HepG2 (cell line): ENCODE results near the gene XK. TPM values are rescaled to one million over a fixed set of nuclear protein-coding genes. Genes with fewer than 3 reads are reported as not detected.

Experiments used
- ATAC-seq: fragments of 200-7000 bp; cut with Tn5 transposase; 3 replicates; pipeline ENCODE4 v1.9.1; 2020; ENCODE audit warnings: mild to moderate bottlenecking, moderate library complexity
- BruUV-seq: library from RNA; stranded (reverse); fragments of 400-500 nt; replicated peaks from 2 replicates; lab custom pipeline; 2021; lab: Mats Ljungman, UMichigan
- CTCF ChIA-PET: fragments of 300-600 bp; formaldehyde crosslinking; extraction: SDS; loops from one replicate; lab custom pipeline; 2021; ENCODE audit warnings: low total read pairs, inconsistent platforms, low intra/inter-chr PET ratio; lab: Yijun Ruan, JAX
- POLR2A ChIA-PET: fragments of 350-600 bp; sonication (Branson Sonifier 250); formaldehyde crosslinking; loops from one replicate; lab custom pipeline; 2020; ENCODE audit warnings: antibody characterized with exemption, inconsistent platforms; lab: Yijun Ruan, JAX
- DNase-seq: peaks from one replicate; pipeline ENCODE4 v3.0.0-alpha.2; 2015; ENCODE audit warnings: low spot score
- FAIRE-seq: peaks from 3 replicates; lab custom pipeline; 2011; peaks lifted over from hg19 to GRCh38; lab: Jason Lieb, UNC
- H2AFZ ChIP-seq: one replicate; pipeline ENCODE4 v1.6.1; 2011; ENCODE audit warnings: low read length, inconsistent platforms
- H3K27ac ChIP-seq: fragments of 300-600 bp; 3 replicates; pipeline ENCODE4 v1.8.0; 2011; ENCODE audit warnings: mixed run types, mild to moderate bottlenecking, mixed read lengths, low read length, inconsistent platforms; ENCODE audit not compliant: insufficient read depth; ENCODE audit errors: extremely low read length
- H3K27me3 ChIP-seq, 2 experiments: fragments of 200-600 bp in 1 of 2; 2 replicates in 1 of 2; 3 replicates in 1 of 2; pipeline versions ENCODE4 v1.6.0 to v1.8.0; 2011; ENCODE audit warnings: low read length in 2 of 2, mild to moderate bottlenecking in 2 of 2, moderate library complexity in 2 of 2, inconsistent platforms in 1 of 2; ENCODE audit not compliant: insufficient read depth in 2 of 2, control insufficient read depth in 1 of 2
- H3K36me3 ChIP-seq, 2 experiments: fragments of 200-600 bp in 1 of 2; replicated peaks in 1 of 2; 2 replicates in 1 of 2; 3 replicates in 1 of 2; pipeline versions ENCODE4 v1.5.1 to v1.8.0; 2011; ENCODE audit warnings: low read length in 2 of 2, inconsistent platforms in 1 of 2; ENCODE audit not compliant: insufficient read depth in 2 of 2, control insufficient read depth in 1 of 2
- H3K4me1 ChIP-seq: 2 replicates; pipeline ENCODE4 v1.5.1; 2012; ENCODE audit warnings: low read length, inconsistent platforms; ENCODE audit not compliant: insufficient read depth
- H3K4me2 ChIP-seq: 2 replicates; pipeline ENCODE4 v1.6.0; 2011; ENCODE audit warnings: low read depth, low read length, inconsistent platforms
- H3K4me3 ChIP-seq, 3 experiments: fragments of 200-600 bp in 1 of 3; sonication (generic), shearing (Covaris generic) in 1 of 3; replicated peaks in 1 of 3; 2 replicates each; pipeline ENCODE4 v1.5.1; 2011 to 2016; ENCODE audit warnings: low read length in 3 of 3, inconsistent platforms in 2 of 3, low read depth in 2 of 3, mild to moderate bottlenecking in 2 of 3, control low read depth in 1 of 3, mixed read lengths in 1 of 3; ENCODE audit not compliant: insufficient read depth in 1 of 3
- H3K79me2 ChIP-seq: one replicate; pipeline ENCODE4 v1.6.1; 2011; ENCODE audit warnings: low read length, inconsistent platforms; ENCODE audit not compliant: insufficient read depth
- H3K9ac ChIP-seq: 2 replicates; pipeline ENCODE4 v1.6.0; 2011; ENCODE audit warnings: mild to moderate bottlenecking, low read depth, low read length, inconsistent platforms; ENCODE audit not compliant: insufficient read depth
- H3K9me3 ChIP-seq: 2 replicates; pipeline ENCODE4 v1.5.1; 2012; ENCODE audit warnings: mild to moderate bottlenecking, low read length
- H4K20me1 ChIP-seq: 2 replicates; pipeline ENCODE4 v1.6.0; 2011; ENCODE audit warnings: inconsistent platforms, mild to moderate bottlenecking, low read length, moderate library complexity; ENCODE audit not compliant: insufficient read depth
- BRF2 ChIP-seq: sonication (generic); formaldehyde crosslinking; IDR thresholded peaks from 2 replicates; pipeline ENCODE4 v1.8.1; 2022; ENCODE audit warnings: mild to moderate bottlenecking, missing genetic modification reagents
- FIP1L1 ChIP-seq: fragments of 200-400 bp; formaldehyde crosslinking; IDR thresholded peaks from 2 replicates; pipeline ENCODE4 v1.6.1; 2018; ENCODE audit warnings: low read depth, mild to moderate bottlenecking, low read length, moderate library complexity, borderline replicate concordance; ENCODE audit not compliant: insufficient read depth
- GLMP ChIP-seq: sonication (generic); formaldehyde crosslinking; IDR thresholded peaks from 2 replicates; pipeline ENCODE4 v1.9.0; 2021; ENCODE audit warnings: missing genetic modification reagents, mild to moderate bottlenecking, borderline replicate concordance
- HES4 ChIP-seq: sonication (generic); formaldehyde crosslinking; IDR thresholded peaks from 2 replicates; pipeline ENCODE4 v1.9.0; 2021; ENCODE audit warnings: mild to moderate bottlenecking, missing genetic modification reagents, borderline replicate concordance
- IRF2 ChIP-seq: IDR thresholded peaks from 2 replicates; pipeline ENCODE4 v1.6.1; 2018; ENCODE audit warnings: missing genetic modification reagents, missing compliant biosample characterization
- KLF6 ChIP-seq: IDR thresholded peaks from 2 replicates; pipeline ENCODE4 v1.8.0; 2016; ENCODE audit warnings: missing biosample characterization, missing genetic modification reagents
- MTF1 ChIP-seq: sonication (generic); formaldehyde crosslinking; IDR thresholded peaks from 2 replicates; pipeline ENCODE4 v1.5.0; 2020; ENCODE audit warnings: missing genetic modification reagents
- PHB2 ChIP-seq: fragments of 450-650 bp; IDR thresholded peaks from 2 replicates; pipeline ENCODE4 v1.6.1; 2018; ENCODE audit not compliant: partially characterized antibody
- RCOR2 ChIP-seq: IDR thresholded peaks from 2 replicates; pipeline ENCODE4 v1.6.1; 2016; ENCODE audit warnings: missing biosample characterization, missing genetic modification reagents
- SCMH1 ChIP-seq: sonication (generic); formaldehyde crosslinking; IDR thresholded peaks from 2 replicates; pipeline ENCODE4 v1.9.0; 2021; ENCODE audit warnings: missing genetic modification reagents, mild to moderate bottlenecking, borderline replicate concordance
- SMAD1 ChIP-seq: sonication (generic); formaldehyde crosslinking; IDR thresholded peaks from 2 replicates; pipeline ENCODE4 v1.4.0; 2020; ENCODE audit warnings: missing genetic modification reagents, low read depth, mild to moderate bottlenecking, borderline replicate concordance
- SNAI1 ChIP-seq: sonication (generic); formaldehyde crosslinking; IDR thresholded peaks from 2 replicates; pipeline ENCODE4 v1.5.0; 2020; ENCODE audit warnings: mild to moderate bottlenecking, missing genetic modification reagents, borderline replicate concordance
- SOX6 ChIP-seq, 2 experiments: fragments of 450-650 bp in 1 of 2; sonication (generic) in 1 of 2; formaldehyde crosslinking in 1 of 2; IDR thresholded peaks; 2 replicates each; pipeline versions ENCODE4 v1.4.0 to v1.6.1; 2017 to 2020; ENCODE audit warnings: antibody characterized with exemption in 1 of 2, mild to moderate bottlenecking in 1 of 2, missing genetic modification reagents in 1 of 2
- TARDBP ChIP-seq: sonication (generic); formaldehyde crosslinking; IDR thresholded peaks from 2 replicates; pipeline ENCODE4 v1.8.0; 2022; ENCODE audit warnings: mild to moderate bottlenecking, missing genetic modification reagents
- ZBTB26 ChIP-seq: IDR thresholded peaks from 2 replicates; pipeline ENCODE4 v1.6.1; 2016; ENCODE audit warnings: missing compliant biosample characterization, missing genetic modification reagents, borderline replicate concordance
- ZNF18 ChIP-seq: sonication (generic); formaldehyde crosslinking; IDR thresholded peaks from 2 replicates; pipeline ENCODE4 v1.8.0; 2022; ENCODE audit warnings: mild to moderate bottlenecking, missing genetic modification reagents; ENCODE audit not compliant: insufficient replicate concordance
- ZNF672 ChIP-seq: sonication (generic); formaldehyde crosslinking; IDR thresholded peaks from 2 replicates; pipeline ENCODE4 v1.8.1; 2022; ENCODE audit warnings: missing genetic modification reagents
- ZNF7 ChIP-seq: IDR thresholded peaks from 2 replicates; pipeline ENCODE4 v1.6.1; 2016; ENCODE audit warnings: missing biosample characterization, missing genetic modification reagents
- ZNF724P ChIP-seq: sonication (generic); formaldehyde crosslinking; IDR thresholded peaks from 2 replicates; pipeline ENCODE4 v1.8.0; 2022; ENCODE audit warnings: missing genetic modification reagents, borderline replicate concordance
- WGBS: methylation state at CpG from one replicate; pipeline ENCODE4 v1.1.6; 2017; ENCODE audit warnings: low lambda C conversion rate; 5-methylcytosine and 5-hydroxymethylcytosine counted together
- in situ Hi-C: cut with HindIII; loops from 2 replicates; pipeline ENCODE4 v1.10.0; 2017; ENCODE audit warnings: low pct_unique_long_range_greater_than_20kb; ENCODE audit not compliant: extremely low pct_ligation_motif_present
- intact Hi-C: fragments of 100-400 bp; cut with micrococcal nuclease; formaldehyde crosslinking; loops from one replicate; pipeline ENCODE4 v1.10.0; 2022; ENCODE audit not compliant: unreplicated experiment
- polyA plus RNA-seq, 8 experiments: library from polyadenylated mRNA; depleted of rRNA in 3 of 8; stranded (reverse) in 7 of 8; unstranded in 1 of 8; fragments of >200 nt; fragmentation: Illumina TruSeq in 4 of 8; extraction: Trizol in 4 of 8; gene quantifications; 2 replicates each; pipeline versions ENCODE4 v1.2.1 to v1.2.3, GENCODE V29; 2011 to 2016; ENCODE audit warnings: low read depth in 4 of 8, missing spikeins in 1 of 8, mixed read lengths in 1 of 8; ENCODE audit not compliant: insufficient read depth in 1 of 8
- total RNA-seq, 5 experiments: library from RNA; depleted of rRNA; stranded (reverse); fragments of >200 nt; fragmentation: Illumina TruSeq; extraction: Trizol; gene quantifications; 2 replicates each; pipeline ENCODE4 v1.2.3, GENCODE V29; 2016; ENCODE audit warnings: low read depth in 1 of 5

Gene XK
- total and polyA plus RNA-seq, 2 of the 13 experiments (the other 11 are each of a cell fraction or from before 2014, with no cell fraction given) = not detected

GRCh38 chrX:37679888-37680287 lies 5.7 kb upstream of the XK start:
- Histone ChIP-seq H3K4me3 (no peak overlapping the region), H2AFZ (no peak overlapping the region), H3K4me2 (no peak overlapping the region), H3K27me3 (no peaks in the 10 kb centered on the region), H4K20me1 (no peaks in the 10 kb centered on the region), H3K9ac (no peak overlapping the region), H3K9me3 (no peaks in the 10 kb centered on the region), H3K36me3 (no peaks in the 10 kb centered on the region), H3K27ac (no peak overlapping the region), H3K4me1 (no peaks in the 10 kb centered on the region), H3K79me2 (no peaks in the 10 kb centered on the region)
- intact Hi-C loops = no loop called here
- no peak for FAIRE-seq
- DNase-seq = no peak
- ChIA-PET POLR2A (no interaction called here), CTCF (no interaction called here)
- in situ Hi-C loops = no loop called here
- WGBS = 6% methylated on average over 1 of the region's 1 CpG
- BruUV-seq = no TSS peak
- no peak for ATAC-seq
- TF ChIP-seq ZNF7 = no peak
- TF ChIP-seq PHB2 = no peak
- no peak for TF ChIP-seq TARDBP
- no peak for TF ChIP-seq BRF2 (CRISPR knock-in tag)
- no peak for TF ChIP-seq GLMP (CRISPR knock-in tag)
- TF ChIP-seq SNAI1 (CRISPR knock-in tag) = no peak
- TF ChIP-seq RCOR2 (CRISPR knock-in tag) = no peak
- no peak for TF ChIP-seq ZNF18 (CRISPR knock-in tag)
- no peak for TF ChIP-seq ZNF724P (CRISPR knock-in tag)
- TF ChIP-seq SCMH1 (CRISPR knock-in tag) = no peak
- TF ChIP-seq HES4 (CRISPR knock-in tag) = no peak
- TF ChIP-seq ZNF672 = no peak
- TF ChIP-seq SMAD1 = no peak
- TF ChIP-seq IRF2 (CRISPR knock-in tag) = no peak
- no peak for TF ChIP-seq KLF6 (CRISPR knock-in tag)
- no peak for TF ChIP-seq SOX6 (IDR thresholded peaks at IDR 0.05)
- no peak for TF ChIP-seq SOX6 (CRISPR knock-in tag; IDR thresholded peaks at IDR 0.05)
- no peak for TF ChIP-seq MTF1 (CRISPR knock-in tag)
- TF ChIP-seq FIP1L1 = no peak
- TF ChIP-seq ZBTB26 = no peak
